Caco-2 (cell line): ENCODE measurements around the gene MXRA7. TPM values are rescaled to one million over a fixed set of nuclear protein-coding genes. Genes with fewer than 3 reads are reported as not detected.

Experiments
- BruUV-seq: library from RNA; stranded (reverse); fragments of 400-500 nt; replicated peaks from 2 replicates; lab custom pipeline; 2021; lab: Mats Ljungman, UMichigan
- CTCF ChIA-PET: fragments of 300-600 bp; sonication (Branson Sonifier 250); formaldehyde crosslinking; loops from one replicate; lab custom pipeline; 2022; ENCODE audit warnings: antibody characterized with exemption; lab: Charles Lee
- POLR2A ChIA-PET: fragments of 300-600 bp; sonication (Branson Sonifier 250); formaldehyde crosslinking; loops from one replicate; lab custom pipeline; 2022; ENCODE audit warnings: antibody characterized with exemption; lab: Charles Lee
- DNase-seq, 2 experiments: peaks; one replicate each; pipeline versions ENCODE4 v3.0.0 to v3.0.0-alpha.2; 2020 to 2022
- H3K27me3 ChIP-seq: replicated peaks from 2 replicates; pipeline ENCODE4 v1.6.0; 2011; ENCODE audit warnings: low read length; ENCODE audit not compliant: control insufficient read depth, insufficient read depth
- H3K36me3 ChIP-seq: 2 replicates; pipeline ENCODE4 v1.5.1; 2011; ENCODE audit warnings: low read length; ENCODE audit not compliant: control insufficient read depth, insufficient read depth
- H3K4me1 ChIP-seq: fragments of 250-450 bp; sonication (Bioruptor Pico); 2 replicates; pipeline ENCODE4 v1.5.1; 2020; ENCODE audit warnings: mild to moderate bottlenecking
- H3K4me3 ChIP-seq: 2 replicates; pipeline ENCODE4 v1.5.1; 2011; ENCODE audit warnings: low read depth, mild to moderate bottlenecking, control low read depth, low read length
- H3K9me3 ChIP-seq: fragments of 250-450 bp; sonication (Bioruptor Pico); 2 replicates; pipeline ENCODE4 v1.5.1; 2020; ENCODE audit warnings: mild to moderate bottlenecking, moderate library complexity
- H3K27ac Mint-ChIP-seq: one replicate; pipeline ENCODE4 v1.8.0; 2022; ENCODE audit warnings: mixed read lengths; ENCODE audit not compliant: unreplicated experiment
- H3K27me3 Mint-ChIP-seq: one replicate; pipeline ENCODE4 v1.8.0; 2022; ENCODE audit warnings: mixed read lengths; ENCODE audit not compliant: insufficient read depth, unreplicated experiment
- H3K36me3 Mint-ChIP-seq: one replicate; pipeline ENCODE4 v1.8.0; 2022; ENCODE audit warnings: mild to moderate bottlenecking, mixed read lengths; ENCODE audit not compliant: insufficient read depth, unreplicated experiment
- H3K4me1 Mint-ChIP-seq: one replicate; pipeline ENCODE4 v1.8.0; 2022; ENCODE audit warnings: low read depth, mixed read lengths; ENCODE audit not compliant: unreplicated experiment
- H3K4me3 Mint-ChIP-seq: one replicate; pipeline ENCODE4 v1.8.0; 2022; ENCODE audit warnings: mild to moderate bottlenecking, moderate library complexity, mixed read lengths; ENCODE audit not compliant: unreplicated experiment
- H3K9me3 Mint-ChIP-seq: one replicate; pipeline ENCODE4 v1.8.0; 2022; ENCODE audit warnings: mixed read lengths; ENCODE audit not compliant: unreplicated experiment
- CTCF ChIP-seq, 2 experiments: fragments of 200-600 bp in 1 of 2; IDR thresholded peaks; 1 replicate in 1 of 2; 2 replicates in 1 of 2; pipeline versions ENCODE4 v1.5.1 to v1.8.0; 2011 to 2022; ENCODE audit warnings: antibody characterized with exemption in 1 of 2, control low read depth in 1 of 2, inconsistent platforms in 1 of 2, low read depth in 1 of 2, low read length in 1 of 2, mild to moderate bottlenecking in 1 of 2, moderate library complexity in 1 of 2; ENCODE audit not compliant: insufficient read depth in 1 of 2, severe bottlenecking in 1 of 2, unreplicated experiment in 1 of 2
- intact Hi-C: fragments of 100-400 bp; cut with micrococcal nuclease; formaldehyde crosslinking; loops from one replicate; pipeline ENCODE4 v1.10.0; 2022; ENCODE audit not compliant: unreplicated experiment
- total RNA-seq: library from RNA; stranded (reverse); gene quantifications from 2 replicates; pipeline ENCODE4 v1.2.3, GENCODE V29; 2022

MXRA7 gene
- total RNA-seq, 1 experiment from 2014 or later, result 70.2 TPM

- H3K36me3 ChIP-seq, result no peaks in the 10 kb centered on the region
- no peak for TF ChIP-seq CTCF (IDR thresholded peaks at IDR 0.05; ENCODE audit: insufficient read depth in 1 of 2, low read depth in 1 of 2, low read length in 1 of 2, severe bottlenecking in 1 of 2, unreplicated experiment in 1 of 2)
- no peak overlapping the region for H3K27ac Mint-ChIP-seq
- peaks cover 14% of the 10 kb centered on the region for H3K4me1 Mint-ChIP-seq
- H3K9me3 ChIP-seq, result no peaks in the 10 kb centered on the region
- no peak for DNase-seq
- no peaks in the 10 kb centered on the region for H3K9me3 Mint-ChIP-seq
- no peaks in the 10 kb centered on the region for H3K27me3 ChIP-seq
- no peak overlapping the region for H3K4me3 ChIP-seq
- H3K4me1 ChIP-seq, result peaks cover 9% of the 10 kb centered on the region
- CTCF ChIA-PET, result no interaction called here
- peaks cover 20% of the 10 kb centered on the region for H3K36me3 Mint-ChIP-seq
- intact Hi-C loops, result no loop called here
- H3K4me3 Mint-ChIP-seq, result no peak overlapping the region
- H3K27me3 Mint-ChIP-seq, result no peaks in the 10 kb centered on the region
- POLR2A ChIA-PET, result no interaction called here
- BruUV-seq, result no TSS peak
Measured at GRCh38 chr17:76695059-76695831, 15.5 kb downstream of the MXRA7 start.

- H3K27me3 Mint-ChIP-seq, result no peaks in the 10 kb centered on the region
- peaks cover 4% of the 10 kb centered on the region for H3K36me3 Mint-ChIP-seq
- ChIA-PET CTCF (no interaction called here), POLR2A (no interaction called here)
- BruUV-seq, result no TSS peak
- Histone ChIP-seq H3K9me3 (no peaks in the 10 kb centered on the region), H3K4me3 (no peak overlapping the region), H3K4me1 (peaks cover 23% of the 10 kb centered on the region), H3K27me3 (no peaks in the 10 kb centered on the region), H3K36me3 (no peaks in the 10 kb centered on the region)
- no peaks in the 10 kb centered on the region for H3K9me3 Mint-ChIP-seq
- intact Hi-C loops, result no loop called here
- H3K4me1 Mint-ChIP-seq, result peaks cover 18% of the 10 kb centered on the region
- H3K4me3 Mint-ChIP-seq, result no peak overlapping the region
- TF ChIP-seq CTCF (IDR thresholded peaks at IDR 0.05; ENCODE audit: insufficient read depth in 1 of 2, low read depth in 1 of 2, low read length in 1 of 2, severe bottlenecking in 1 of 2, unreplicated experiment in 1 of 2), result no peak
- H3K27ac Mint-ChIP-seq, result no peak overlapping the region
- DNase-seq, result no peak
Measured at GRCh38 chr17:76691379-76692191, 19.2 kb downstream of the MXRA7 start.

- no peak for DNase-seq
- no peaks in the 10 kb centered on the region for H3K9me3 ChIP-seq
- H3K4me1 ChIP-seq, result peaks cover 30% of the 10 kb centered on the region
- peaks cover 18% of the 10 kb centered on the region for H3K4me1 Mint-ChIP-seq
- H3K4me3 Mint-ChIP-seq, result no peak overlapping the region
- no peak overlapping the region for H3K4me3 ChIP-seq
- intact Hi-C loops, result no loop called here
- H3K36me3 Mint-ChIP-seq, result peaks cover 3% of the 10 kb centered on the region
- CTCF ChIA-PET, result no interaction called here
- no peak for TF ChIP-seq CTCF (IDR thresholded peaks at IDR 0.05; ENCODE audit: insufficient read depth in 1 of 2, low read depth in 1 of 2, low read length in 1 of 2, severe bottlenecking in 1 of 2, unreplicated experiment in 1 of 2)
- no peak overlapping the region for H3K27ac Mint-ChIP-seq
- BruUV-seq, result no TSS peak
- no peaks in the 10 kb centered on the region for H3K9me3 Mint-ChIP-seq
- POLR2A ChIA-PET, result interaction anchor here (0.5 kb wide), 1 partner anchor 29 kb away, joined by 9 read pairs; no protein-coding TSS in a partner anchor
- H3K36me3 ChIP-seq, result no peaks in the 10 kb centered on the region
- H3K27me3 ChIP-seq, result no peaks in the 10 kb centered on the region
- no peaks in the 10 kb centered on the region for H3K27me3 Mint-ChIP-seq
Measured at GRCh38 chr17:76690596-76691280, 20.0 kb downstream of the MXRA7 start.
